Raji (cell line): ENCODE measurements around the gene NACC2.

ENCODE experiments used
- POLR2A ChIP-seq: IDR thresholded peaks from 2 replicates; pipeline ENCODE4 v1.6.1; 2011; ENCODE audit warnings: low read depth, low read length, control low read depth; ENCODE audit not compliant: insufficient read depth

Gene NACC2

GRCh38 chr9:136075134-136075841 is 19.8 kb downstream of the NACC2 start:
- no peak for TF ChIP-seq POLR2A

- no peak for TF ChIP-seq POLR2A
These were observed 20.4 kb downstream of the NACC2 start for GRCh38 chr9:136074706-136075105.

- no peak for TF ChIP-seq POLR2A
These were observed 32.2 kb downstream of the NACC2 start for GRCh38 chr9:136062657-136063439.

DNA sequence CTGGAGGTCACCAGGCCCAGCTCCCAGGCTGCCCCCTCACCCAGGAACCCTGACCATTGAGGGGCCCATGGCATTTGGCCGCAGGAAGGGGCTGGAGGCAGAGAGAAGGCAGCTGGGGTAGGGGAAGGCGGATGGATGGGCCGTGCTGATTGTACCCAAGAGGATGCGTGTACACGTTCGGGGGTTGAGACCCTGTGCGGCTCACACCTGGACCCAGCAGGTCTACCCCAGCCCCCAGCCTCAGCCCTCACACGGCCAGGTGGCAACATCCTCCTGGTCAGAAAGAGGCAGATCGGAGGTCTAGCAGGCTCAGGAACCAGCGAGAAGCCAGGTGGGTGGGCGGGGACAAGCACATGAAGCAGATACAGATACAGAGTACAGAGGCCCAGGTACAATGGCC is 33.7 kb downstream of the NACC2 start:
- no peak for TF ChIP-seq POLR2A

DNA sequence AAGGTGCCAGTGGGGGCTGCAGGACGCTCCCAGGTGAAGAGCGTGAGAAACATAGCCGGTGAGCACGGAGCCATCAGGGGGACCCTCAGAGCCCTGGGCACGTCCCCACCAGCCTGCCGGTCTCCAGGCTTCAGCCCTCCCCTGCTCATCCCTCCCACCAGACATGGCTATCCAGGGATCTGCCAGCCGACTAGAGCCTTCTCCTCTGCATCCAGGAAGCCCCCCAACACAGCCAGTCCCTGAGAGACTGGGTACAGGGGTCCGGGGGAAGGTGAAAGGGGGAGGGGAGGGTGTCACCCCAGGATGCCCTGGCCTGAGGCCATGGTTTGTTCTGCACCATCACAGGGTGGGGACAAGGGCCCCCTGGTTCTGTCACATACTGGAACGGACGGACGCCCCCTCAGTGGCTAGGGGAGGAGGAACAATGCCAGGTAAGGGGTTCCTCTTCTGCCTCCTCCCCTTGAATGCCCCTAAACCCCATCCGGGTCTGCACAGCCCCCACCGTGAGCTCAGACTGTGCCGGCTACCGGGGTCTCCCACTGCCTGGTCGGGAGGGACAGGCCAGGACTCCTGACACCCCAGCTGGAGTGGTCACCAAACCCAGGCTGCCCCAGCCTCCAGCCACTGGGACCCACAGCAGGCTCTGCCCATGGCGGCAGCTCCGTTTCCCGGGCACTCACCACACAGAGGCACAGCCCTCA is 34.3 kb downstream of the NACC2 start:
- TF ChIP-seq POLR2A, result no peak

- TF ChIP-seq POLR2A, result no peak
These were observed 35.0 kb downstream of the NACC2 start for GRCh38 chr9:136059851-136060670.

GRCh38 chr9:136059321-136059791 is 35.7 kb downstream of the NACC2 start:
- no peak for TF ChIP-seq POLR2A

DNA sequence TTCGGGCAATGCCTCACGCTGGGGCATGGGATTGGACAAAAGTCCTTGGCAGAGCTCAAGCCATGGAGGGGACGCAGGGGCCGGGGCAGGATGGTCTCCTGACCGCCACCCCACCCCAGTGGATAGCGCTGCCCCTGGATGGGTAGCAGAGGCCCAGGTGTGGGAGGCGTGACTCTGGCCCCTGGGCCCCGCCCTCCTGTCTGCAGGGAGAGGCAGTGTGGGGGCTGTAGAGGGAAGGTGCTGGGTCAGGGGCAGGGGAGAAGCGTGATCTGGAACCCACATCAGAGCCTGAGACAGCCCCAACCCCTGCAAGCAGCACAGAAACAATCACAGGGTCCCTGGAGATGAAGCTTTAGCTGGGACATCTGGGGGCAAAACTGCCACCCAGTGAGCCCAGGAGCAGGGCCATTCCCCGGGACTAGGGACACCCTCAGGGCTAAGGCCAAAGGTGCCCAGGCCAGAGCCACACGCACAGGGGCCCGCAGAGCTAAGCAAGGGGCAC is 36.2 kb downstream of the NACC2 start:
- no peak for TF ChIP-seq POLR2A

DNA sequence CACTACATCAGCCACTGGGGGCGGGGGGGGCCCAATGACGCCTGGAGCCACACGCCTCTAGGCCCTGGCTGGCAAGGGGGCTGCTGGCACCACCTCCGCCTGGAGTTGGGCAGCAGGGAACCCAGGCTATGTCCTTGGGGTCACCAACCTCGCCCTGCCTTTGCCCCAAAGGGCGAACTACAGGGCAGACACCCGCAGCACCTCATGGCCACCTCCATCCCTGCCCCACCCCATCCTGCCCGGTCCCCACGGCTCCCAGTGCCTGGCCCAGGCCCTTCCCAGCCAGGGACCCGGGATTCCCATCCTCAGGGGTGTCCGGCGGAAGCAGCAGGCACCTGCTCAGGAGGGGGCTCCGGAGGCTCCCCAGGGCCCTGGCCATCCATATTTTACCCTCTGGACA is 37.0 kb downstream of the NACC2 start:
- TF ChIP-seq POLR2A, result no peak

GRCh38 chr9:136057236-136058081 is 37.6 kb downstream of the NACC2 start:
- TF ChIP-seq POLR2A, result no peak

DNA sequence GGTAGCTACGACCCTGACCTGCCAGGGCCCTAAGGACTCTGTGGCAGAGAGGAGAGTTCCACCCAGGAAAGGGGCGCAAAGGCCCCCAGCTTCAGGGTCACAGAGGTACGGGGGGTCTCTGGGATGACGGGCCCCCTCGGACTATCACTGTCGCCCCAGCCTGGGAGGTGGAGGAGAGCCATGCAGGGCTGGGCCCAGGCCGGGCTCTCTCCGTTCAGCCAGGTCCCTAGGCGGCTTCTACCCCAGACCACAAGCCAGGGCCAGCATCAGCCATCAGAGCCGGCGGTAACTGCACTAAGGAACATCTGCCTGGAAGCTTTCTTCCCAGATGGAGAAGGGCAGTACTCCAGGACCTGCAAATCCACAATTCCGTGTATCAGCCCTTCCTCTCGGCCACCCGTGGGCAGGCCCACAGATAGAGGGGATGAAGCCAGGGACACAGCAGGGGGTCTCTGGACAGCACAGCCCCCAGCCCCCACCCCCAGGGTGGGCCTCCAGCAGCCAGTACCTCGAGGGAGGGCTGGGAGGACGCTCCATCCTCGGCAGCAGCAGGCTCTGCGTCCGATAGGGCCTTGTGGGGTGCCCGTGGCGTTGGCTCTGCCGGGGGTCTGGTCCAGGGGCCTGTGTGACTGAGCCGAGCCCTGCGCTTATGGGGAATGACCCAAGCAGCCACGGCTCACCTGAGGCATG is 38.4 kb downstream of the NACC2 start:
- no peak for TF ChIP-seq POLR2A

GRCh38 chr9:136055715-136056545 is 39.2 kb downstream of the NACC2 start:
- TF ChIP-seq POLR2A, result no peak
